K562 (cell line): Measurements from ENCODE around the gene PCOLCE2. TPM values are rescaled to one million over a fixed set of nuclear protein-coding genes. Genes with fewer than 3 reads are reported as not detected.

Experiments
- CREM ChIP-seq: IDR thresholded peaks from 2 replicates; pipeline ENCODE4 v1.6.1; 2014; ENCODE audit warnings: antibody characterized with exemption, low read depth
- EGR1 ChIP-seq: fragments of 450-650 bp; conservative IDR thresholded peaks from 2 replicates; pipeline ENCODE4 v1.6.1; 2017; ENCODE audit warnings: mild to moderate bottlenecking
- EP300 ChIP-seq: IDR thresholded peaks from 2 replicates; pipeline ENCODE4 v1.6.1; 2012; ENCODE audit warnings: low read length, improper control_type of control experiment
- FOXK2 ChIP-seq, 2 experiments: fragments of 450-650 bp; IDR thresholded peaks in 1 of 2; conservative IDR thresholded peaks in 1 of 2; 2 replicates each; pipeline ENCODE4 v1.6.1; 2016; ENCODE audit warnings: low read depth in 2 of 2, mild to moderate bottlenecking in 1 of 2
- HDAC2 ChIP-seq: fragments of 450-650 bp; IDR thresholded peaks from 2 replicates; pipeline ENCODE4 v1.6.1; 2016; ENCODE audit warnings: mild to moderate bottlenecking
- HOXB6 ChIP-seq: fragments of 250-450 bp; sonication (Bioruptor Pico); IDR thresholded peaks from 2 replicates; pipeline ENCODE4 v1.5.1; 2022; ENCODE audit warnings: mild to moderate bottlenecking, borderline replicate concordance
- KDM1A ChIP-seq, 2 experiments: fragments of 450-650 bp; IDR thresholded peaks; 2 replicates each; pipeline ENCODE4 v1.6.1; 2016; ENCODE audit warnings: mild to moderate bottlenecking in 2 of 2
- MAFG ChIP-seq: fragments of 450-650 bp; conservative IDR thresholded peaks from 2 replicates; pipeline ENCODE4 v1.6.1; 2016; ENCODE audit warnings: missing genetic modification characterization, missing compliant biosample characterization
- MEF2D ChIP-seq: conservative IDR thresholded peaks from 2 replicates; pipeline ENCODE4 v1.6.1; 2016; ENCODE audit warnings: low read depth, missing genetic modification characterization, missing compliant biosample characterization
- NCOR1 ChIP-seq: fragments of 450-650 bp; IDR thresholded peaks from 2 replicates; pipeline ENCODE4 v1.6.1; 2016; ENCODE audit warnings: mild to moderate bottlenecking, moderate library complexity
- NR2C1 ChIP-seq, 2 experiments: fragments of 450-650 bp; IDR thresholded peaks; 2 replicates each; pipeline ENCODE4 v1.6.1; 2017; ENCODE audit warnings: mild to moderate bottlenecking in 2 of 2, antibody characterized with exemption in 1 of 2, inconsistent platforms in 1 of 2, missing compliant biosample characterization in 1 of 2, missing genetic modification characterization in 1 of 2
- NRF1 ChIP-seq, 2 experiments: fragments of 450-650 bp; IDR thresholded peaks in 1 of 2; conservative IDR thresholded peaks in 1 of 2; 2 replicates each; pipeline ENCODE4 v1.6.1; 2014; ENCODE audit warnings: mild to moderate bottlenecking in 2 of 2
- PATZ1 ChIP-seq: fragments of 250-450 bp; sonication (Bioruptor Pico); IDR thresholded peaks from 2 replicates; pipeline ENCODE4 v1.5.0; 2020; ENCODE audit warnings: mild to moderate bottlenecking, borderline replicate concordance
- THRAP3 ChIP-seq: fragments of 450-650 bp; IDR thresholded peaks from 2 replicates; pipeline ENCODE4 v1.6.1; 2016; ENCODE audit warnings: mild to moderate bottlenecking, inconsistent platforms, borderline replicate concordance
- TRIM24 ChIP-seq, 2 experiments: fragments of 450-650 bp; IDR thresholded peaks; 2 replicates each; pipeline ENCODE4 v1.6.1; 2016
- TSC22D4 ChIP-seq: fragments of 450-650 bp; IDR thresholded peaks from 2 replicates; pipeline ENCODE4 v1.6.1; 2016; ENCODE audit warnings: missing genetic modification characterization, missing biosample characterization, control low read depth
- XRCC5 ChIP-seq: fragments of 200-400 bp; formaldehyde crosslinking; IDR thresholded peaks from 2 replicates; pipeline ENCODE4 v1.6.1; 2017; ENCODE audit warnings: low read depth, mild to moderate bottlenecking, low read length
- ZEB2 ChIP-seq: fragments of 450-650 bp; IDR thresholded peaks from 2 replicates; pipeline ENCODE4 v1.6.1; 2016
- ZMIZ1 ChIP-seq, 2 experiments: fragments of 150-350 bp in 1 of 2; IDR thresholded peaks; 2 replicates each; pipeline ENCODE4 v1.6.1; 2012 to 2016; ENCODE audit warnings: low read depth in 2 of 2, low read length in 2 of 2, mild to moderate bottlenecking in 1 of 2, moderate library complexity in 1 of 2
- ZNF217 ChIP-seq: sonication (generic); formaldehyde crosslinking; IDR thresholded peaks from 2 replicates; pipeline ENCODE4 v1.8.0; 2022; ENCODE audit warnings: mild to moderate bottlenecking, missing genetic modification reagents
- ZNF354B ChIP-seq: fragments of 250-450 bp; sonication (Bioruptor Pico); IDR thresholded peaks from 2 replicates; pipeline ENCODE4 v1.4.0; 2020
- polyA plus RNA-seq, 8 experiments: library from polyadenylated mRNA; depleted of rRNA in 4 of 8; stranded (reverse) in 5 of 8; unstranded in 3 of 8; fragments of >200 nt; fragmentation: Nextera tagmentation in 2 of 8; fragmentation: Illumina TruSeq in 1 of 8; extraction: Ambion mirVana in 2 of 8; extraction: Trizol in 1 of 8; gene quantifications; 2 replicates each; pipeline versions ENCODE4 v1.2.1 to v1.2.3, GENCODE V29; 2011 to 2014; ENCODE audit warnings: inconsistent platforms in 1 of 8, missing spikeins in 1 of 8
- total RNA-seq, 7 experiments: library from RNA; depleted of rRNA in 6 of 7; stranded (reverse); fragments of >200 nt in 6 of 7; fragmentation: Illumina TruSeq in 2 of 7; extraction: Trizol in 2 of 7; gene quantifications; 2 replicates each; pipeline versions ENCODE4 v1.2.1 to v1.2.3, GENCODE V29; 2011 to 2021; ENCODE audit warnings: low replicate concordance in 1 of 7

The PCOLCE2 gene
- total and polyA plus RNA-seq, 9 of the 15 experiments (the other 6 are each of a cell fraction or from before 2014, with no cell fraction given): 0.18 to 1.2 (median 0.65) TPM

GRCh38 chr3:142850395-142851023 is 38.4 kb downstream of the PCOLCE2 start (continued):
- TF ChIP-seq NR2C1 (IDR thresholded peaks at IDR 0.05) (peak; percentile 17; the same call in 1 of the 2 replicates), NR2C1 (tag; IDR thresholded peaks at IDR 0.05) (no peak; the same call in 1 of the 2 replicates), XRCC5 (no peak), KDM1A (IDR thresholded peaks at IDR 0.05) (peak; percentile 84 to 89), NRF1 (conservative IDR thresholded peaks at IDR 0.05 in 1 of 2, IDR thresholded peaks at IDR 0.05 in 1 of 2) (peak in 1 of 2 experiments; percentile 29; a peak in 1 of 4 replicates), HDAC2 (peak; percentile 63; the same call in 1 of the 2 replicates), MEF2D (tag) (peak; percentile 77), HOXB6 (CRISPR knock-in tag) (no peak), ZMIZ1 (IDR thresholded peaks at IDR 0.05; ENCODE audit: low read depth in 2 of 2, low read length in 2 of 2) (peak in 1 of 2 experiments; percentile 56; a peak in 1 of 4 replicates), ZNF217 (CRISPR knock-in tag) (no peak), MAFG (tag) (peak; percentile 90), TRIM24 (IDR thresholded peaks at IDR 0.05) (peak; percentile 71 to 75), ZEB2 (peak; percentile 48; the same call in 1 of the 2 replicates), ZNF354B (CRISPR knock-in tag) (no peak), EP300 (peak; percentile 49; the same call in 1 of the 2 replicates), TSC22D4 (tag) (no peak), EGR1 (0 out of 2 replicates have a peak, but pooled peaks have one; percentile 6), NCOR1 (peak; percentile 85), PATZ1 (CRISPR knock-in tag) (no peak), THRAP3 (no peak), FOXK2 (conservative IDR thresholded peaks at IDR 0.05 in 1 of 2, IDR thresholded peaks at IDR 0.05 in 1 of 2; ENCODE audit: low read depth in 2 of 2) (peak; percentile 60 to 68; a peak in 3 of 4 replicates), CREM (peak; percentile 46)
